ENCODE measurements around the gene STN1.

The STN1 gene, protein sequence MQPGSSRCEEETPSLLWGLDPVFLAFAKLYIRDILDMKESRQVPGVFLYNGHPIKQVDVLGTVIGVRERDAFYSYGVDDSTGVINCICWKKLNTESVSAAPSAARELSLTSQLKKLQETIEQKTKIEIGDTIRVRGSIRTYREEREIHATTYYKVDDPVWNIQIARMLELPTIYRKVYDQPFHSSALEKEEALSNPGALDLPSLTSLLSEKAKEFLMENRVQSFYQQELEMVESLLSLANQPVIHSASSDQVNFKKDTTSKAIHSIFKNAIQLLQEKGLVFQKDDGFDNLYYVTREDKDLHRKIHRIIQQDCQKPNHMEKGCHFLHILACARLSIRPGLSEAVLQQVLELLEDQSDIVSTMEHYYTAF

DNA sequence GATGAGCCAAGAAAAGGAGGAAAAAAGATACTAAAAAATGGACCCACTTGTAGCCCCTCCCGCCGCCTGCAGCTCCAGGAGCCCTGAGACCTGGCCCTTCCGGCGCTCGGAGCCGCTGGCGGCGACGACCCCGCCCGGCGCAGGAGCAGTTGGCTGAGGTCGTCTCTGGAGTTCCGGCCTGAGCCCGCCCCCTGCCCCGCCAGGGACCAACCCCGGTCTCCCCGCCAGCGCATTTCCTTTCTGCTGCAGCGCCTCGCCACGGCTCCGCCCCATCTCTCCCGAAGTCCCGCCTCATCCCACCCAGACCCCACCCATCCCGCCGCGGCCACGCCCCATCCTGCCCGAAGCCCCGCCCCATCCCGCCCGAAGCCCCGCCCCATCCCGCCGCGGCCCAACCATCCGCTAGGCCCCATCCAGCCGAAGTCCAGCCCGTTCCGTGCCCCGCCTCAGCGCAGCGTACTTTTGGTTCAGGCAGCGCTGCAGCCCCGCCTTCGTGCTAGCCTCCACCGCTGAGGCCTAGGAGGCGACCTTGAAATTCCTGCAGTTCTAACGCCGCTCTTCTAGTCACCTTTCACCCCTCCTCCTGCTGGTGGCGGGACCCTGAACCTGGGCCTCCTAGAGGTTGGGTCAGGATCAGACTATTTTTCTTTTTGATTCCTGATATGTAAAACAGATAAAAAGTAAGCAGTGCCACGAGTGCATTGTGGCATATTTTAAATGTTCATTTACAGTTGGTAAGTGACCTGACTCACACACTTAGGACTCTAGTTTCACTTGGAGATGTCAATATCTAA, at the start of gene STN1:
Gene STN1 (minus strand): TSS at position 132 of the 794 bp plus-strand sequence. CDS start 590 bp downstream, outside the sequence.
- peak; percentile 93 for DNase-seq

DNA sequence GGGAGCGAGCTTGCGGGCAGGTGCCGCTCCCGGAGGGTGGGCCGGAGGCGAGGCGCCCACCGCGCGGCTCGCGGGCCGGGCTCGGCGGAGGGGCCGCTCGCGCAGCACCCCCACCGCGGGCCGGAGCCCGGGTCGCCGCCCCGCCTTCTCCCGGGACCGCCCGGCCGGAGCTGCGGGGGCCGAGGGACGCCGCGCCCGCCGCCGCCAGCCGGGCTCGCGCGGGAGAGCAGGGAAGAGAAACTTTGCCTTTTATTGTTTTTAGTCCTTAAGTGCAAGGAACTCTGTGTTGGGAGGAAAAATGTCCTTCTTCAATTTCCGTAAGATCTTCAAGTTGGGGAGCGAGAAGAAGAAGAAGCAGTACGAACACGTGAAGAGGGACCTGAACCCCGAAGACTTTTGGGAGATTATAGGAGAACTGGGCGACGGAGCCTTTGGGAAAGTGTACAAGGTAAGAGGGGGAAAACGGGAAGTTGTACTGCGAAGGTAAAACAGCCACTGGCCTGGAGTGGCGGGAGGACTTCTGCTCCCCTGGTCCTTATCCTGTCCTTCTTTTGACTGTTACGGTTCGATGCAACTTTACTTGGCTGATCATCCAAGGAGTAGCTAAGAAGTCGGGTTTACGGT, 49.6 kb upstream of the STN1 start:
- DNase-seq, result no peak

DNA sequence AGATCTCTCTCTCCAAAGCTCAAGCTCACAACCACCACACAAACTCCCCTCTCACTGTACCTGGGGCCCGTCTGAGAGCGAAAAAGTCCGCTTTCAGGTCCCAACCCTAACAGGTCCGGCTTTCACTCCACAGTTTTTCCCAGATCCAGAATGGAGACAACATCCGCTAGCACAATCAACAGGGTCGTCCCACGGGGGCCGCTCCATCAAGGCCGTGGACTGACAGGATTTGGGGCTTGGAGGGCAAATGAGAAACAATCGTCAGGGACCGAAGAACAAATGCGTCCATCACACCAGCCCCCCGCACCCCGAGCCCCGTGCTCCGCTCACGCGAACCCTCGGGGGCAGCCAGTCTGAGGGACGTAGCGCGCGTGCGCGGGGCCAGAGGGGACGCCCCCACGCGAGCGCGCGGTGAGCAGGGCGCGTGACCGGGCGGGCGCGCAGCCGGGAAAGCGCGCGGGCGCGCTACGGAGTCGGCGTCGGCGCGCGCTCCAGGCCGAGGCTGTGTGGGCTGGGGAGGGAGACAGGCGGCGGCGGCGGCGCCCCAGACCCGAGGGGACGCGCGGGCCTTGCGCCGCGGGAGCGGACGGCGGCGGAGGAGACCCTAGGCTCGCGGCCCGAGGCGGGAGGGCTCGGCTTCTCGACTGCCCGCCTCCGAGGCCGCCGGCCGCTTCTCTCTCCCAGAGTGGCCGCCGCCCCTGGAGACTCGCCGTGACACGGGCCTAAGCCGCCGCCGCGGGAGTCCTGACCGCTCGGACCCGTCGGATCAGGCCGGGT, 48.9 kb upstream of the STN1 start, which contains the start of gene SLK:
Gene SLK (plus strand): TSS at position 470 of the 777 bp plus-strand sequence. CDS start 606 bp downstream, outside the sequence.
- DNase-seq, result peak; percentile 24

DNA sequence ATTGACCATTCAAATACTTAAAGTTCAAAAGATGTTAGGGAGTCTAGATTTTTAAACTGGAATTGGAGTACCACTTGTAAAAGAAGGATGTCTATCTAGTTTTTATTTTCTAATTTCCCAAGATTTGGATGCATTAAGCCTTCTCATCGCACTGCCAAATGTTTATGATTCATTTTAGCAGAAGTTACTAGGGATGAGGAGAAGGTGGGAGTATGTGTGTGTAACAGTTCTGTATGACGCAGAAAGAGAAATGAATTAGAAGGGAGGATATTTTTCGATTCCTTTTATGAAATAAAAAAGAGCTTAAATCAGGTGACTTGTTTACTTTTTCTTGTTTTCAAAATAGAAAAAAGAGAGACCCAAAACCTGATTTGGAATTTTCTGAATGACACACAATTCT, 42.1 kb upstream of the STN1 start:
- no peak for DNase-seq

DNA sequence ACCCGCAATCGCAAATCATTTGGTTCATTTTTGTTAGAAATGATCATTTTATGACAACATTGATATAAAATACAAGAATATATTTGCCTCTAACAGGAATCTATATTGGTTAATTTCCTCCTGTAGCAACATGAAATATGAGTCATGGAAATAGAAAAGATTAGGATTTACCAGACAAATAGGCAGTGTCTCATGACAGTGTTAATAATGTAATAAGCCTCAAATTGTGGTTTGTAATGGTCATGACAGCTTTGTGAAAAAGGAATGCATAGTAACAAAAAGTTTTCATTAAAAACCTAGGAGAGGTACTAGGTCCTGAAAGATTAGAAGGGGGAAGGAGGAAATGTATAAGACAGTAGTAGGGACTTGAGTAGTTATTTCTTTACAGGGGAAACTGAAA, 41.0 kb upstream of the STN1 start:
- DNase-seq, result no peak

DNA sequence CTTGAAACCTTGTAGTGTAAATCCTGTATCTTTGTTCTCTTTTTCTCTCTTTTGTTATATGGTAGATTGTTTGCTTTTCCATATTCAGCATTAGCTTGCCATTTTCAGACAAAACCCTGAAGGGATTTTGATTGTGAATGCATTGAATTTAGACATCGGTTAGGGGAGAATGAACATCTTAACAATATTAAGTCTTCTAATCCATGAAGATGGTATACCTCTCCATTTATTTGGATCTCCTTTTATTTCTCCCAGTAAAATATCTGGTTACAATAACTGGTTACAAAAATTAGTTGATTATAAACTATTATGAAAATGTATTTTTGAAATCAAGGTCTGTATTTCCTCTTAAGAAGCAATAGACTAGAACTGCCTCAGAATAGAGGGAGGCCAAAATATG, 36.6 kb upstream of the STN1 start:
- no peak for DNase-seq

DNA sequence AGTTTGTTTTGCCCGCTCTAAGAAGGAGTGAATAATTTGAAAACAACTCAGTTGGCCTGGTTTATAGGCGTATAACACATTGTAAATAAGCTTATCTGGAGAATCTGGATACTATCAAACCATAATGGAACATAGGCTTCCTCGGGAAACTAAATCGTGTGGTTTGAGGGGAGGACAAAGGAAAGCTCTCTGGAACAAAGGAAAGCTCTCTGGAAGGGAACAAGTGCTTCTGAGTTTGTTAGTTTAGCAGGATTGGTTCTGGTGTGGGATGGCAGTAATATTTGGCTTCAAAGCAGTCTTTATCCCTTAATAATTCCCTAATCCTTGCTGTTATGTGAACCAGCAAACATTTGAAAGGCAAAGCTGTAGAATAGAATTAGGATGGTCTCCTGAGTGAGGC, 34.0 kb upstream of the STN1 start:
- DNase-seq, result no peak

DNA sequence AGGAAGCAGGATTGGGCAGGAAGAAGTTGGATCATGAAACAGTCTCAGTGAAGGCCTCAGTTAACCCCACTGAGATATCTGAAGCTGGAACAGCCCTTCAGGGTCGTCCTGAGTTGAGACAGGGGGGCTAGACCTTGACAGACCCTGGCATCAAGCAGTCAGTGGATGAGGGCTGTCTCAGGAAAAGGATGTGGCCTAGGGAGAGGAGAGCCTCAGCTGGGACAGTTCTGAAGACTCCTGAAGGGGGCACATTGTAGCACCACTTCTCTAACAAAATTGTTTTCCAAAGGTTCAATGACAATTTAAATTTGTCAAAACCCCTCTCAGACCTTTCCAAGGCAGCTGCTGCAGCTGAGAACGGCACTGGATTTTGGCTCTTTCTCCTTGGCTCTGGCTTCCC, 33.2 kb upstream of the STN1 start:
- no peak for DNase-seq

DNA sequence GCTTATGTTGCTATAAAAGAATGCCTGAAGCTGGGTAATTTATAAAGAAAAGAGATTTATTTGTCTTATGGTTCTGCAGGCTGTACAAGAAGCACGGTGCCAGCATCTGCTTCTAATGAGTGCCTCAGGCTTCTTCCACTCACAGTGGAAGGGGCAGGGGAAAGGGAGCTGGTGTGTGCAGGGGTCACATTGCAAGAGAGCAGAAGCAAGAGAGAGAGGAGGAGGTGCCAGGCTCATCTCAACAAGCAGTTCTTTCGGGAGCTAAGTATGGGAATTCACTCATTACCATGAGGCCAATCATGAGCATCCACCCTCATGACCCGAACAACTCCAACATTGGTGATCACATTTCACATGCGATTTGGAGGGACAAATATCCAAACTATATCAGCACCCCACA, 31.7 kb upstream of the STN1 start:
- DNase-seq, result no peak

DNA sequence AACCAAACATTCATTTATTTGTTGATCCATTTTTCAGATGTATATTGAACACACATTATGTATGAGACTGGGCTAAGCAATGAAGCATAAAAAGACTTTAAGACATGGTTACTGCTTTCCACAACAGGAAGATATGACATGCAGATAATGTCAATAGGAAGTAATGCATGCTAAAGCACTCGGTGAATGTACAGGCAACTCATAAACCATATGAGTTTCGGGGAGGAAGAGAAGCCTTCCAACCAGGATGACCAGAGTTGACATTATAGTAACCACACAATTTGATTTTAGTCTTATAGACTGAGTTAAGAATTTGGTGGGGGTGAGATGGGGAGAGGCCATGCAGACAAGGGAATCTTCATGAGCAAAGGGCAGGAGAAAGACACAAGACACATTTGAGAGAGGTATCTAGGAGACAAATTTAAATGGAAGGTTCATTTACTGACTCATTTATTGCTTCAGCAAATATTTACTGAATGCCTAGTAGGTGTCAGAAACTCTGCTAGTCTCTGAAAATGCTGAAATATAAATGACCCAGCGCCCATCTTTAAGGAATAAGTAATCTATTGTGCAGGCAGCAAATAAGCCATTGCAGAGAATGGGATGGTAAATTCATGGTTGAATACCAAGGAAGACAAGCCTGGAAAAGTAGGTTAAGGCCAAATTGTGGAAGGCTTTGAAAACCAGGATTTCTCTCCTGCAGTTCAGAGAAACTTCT, 30.0 kb upstream of the STN1 start:
- no peak for DNase-seq

DNA sequence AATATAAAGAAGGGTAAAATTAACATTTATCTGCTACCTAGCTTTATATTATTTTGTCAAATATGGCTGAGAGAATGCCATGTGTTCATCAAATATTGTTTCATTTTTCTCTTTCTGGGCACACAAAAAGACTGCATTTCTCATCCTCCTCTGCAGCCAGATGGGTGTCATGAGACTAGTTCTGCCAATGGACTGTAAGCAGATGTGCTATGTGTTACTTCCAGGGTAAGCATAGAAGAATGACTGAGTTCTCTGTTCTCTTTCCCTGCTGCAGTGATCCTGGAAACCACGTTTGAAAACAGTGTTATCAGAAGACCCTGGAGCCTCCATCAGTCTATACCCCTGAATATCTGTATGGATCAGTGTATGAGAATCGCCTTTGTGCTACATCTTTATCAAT, 24.9 kb upstream of the STN1 start:
- DNase-seq, result no peak

DNA sequence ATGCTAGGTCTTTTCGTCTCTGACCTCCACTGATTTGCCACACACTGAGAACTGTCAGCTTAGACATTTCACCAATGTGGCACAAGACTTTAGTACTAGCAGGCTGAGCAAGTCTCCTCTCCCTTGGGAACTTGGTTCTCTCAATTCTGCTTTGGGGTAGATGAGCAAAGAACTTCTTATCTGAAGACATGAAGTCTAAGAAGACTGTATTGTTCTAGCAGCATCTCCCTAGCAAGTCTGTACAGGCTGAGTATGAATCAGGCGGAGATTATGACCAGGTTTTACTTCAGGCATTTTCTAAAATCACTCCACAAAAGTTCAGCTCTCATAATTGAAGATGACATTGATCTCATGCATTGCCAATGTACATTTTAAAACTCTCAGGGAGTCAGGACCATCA, 23.8 kb upstream of the STN1 start:
- no peak for DNase-seq

DNA sequence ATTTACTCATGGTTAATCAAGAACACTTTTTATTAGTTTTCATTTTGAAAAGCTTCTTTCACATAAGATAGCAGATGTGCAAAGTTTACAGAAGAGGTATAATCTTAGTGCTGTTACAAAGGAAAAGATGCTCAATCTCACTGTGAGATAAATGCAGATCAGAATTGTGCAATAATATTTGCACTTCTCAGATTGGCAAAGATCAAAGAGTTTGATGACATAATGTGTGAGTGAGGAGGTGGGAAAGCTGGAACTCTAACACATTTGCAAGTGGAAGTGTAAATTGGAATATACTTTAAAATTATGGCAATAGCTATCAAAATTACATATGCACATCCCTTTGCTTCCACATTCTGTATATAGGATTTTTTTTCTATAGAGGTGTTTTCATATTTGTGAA, 21.5 kb upstream of the STN1 start:
- DNase-seq, result no peak

DNA sequence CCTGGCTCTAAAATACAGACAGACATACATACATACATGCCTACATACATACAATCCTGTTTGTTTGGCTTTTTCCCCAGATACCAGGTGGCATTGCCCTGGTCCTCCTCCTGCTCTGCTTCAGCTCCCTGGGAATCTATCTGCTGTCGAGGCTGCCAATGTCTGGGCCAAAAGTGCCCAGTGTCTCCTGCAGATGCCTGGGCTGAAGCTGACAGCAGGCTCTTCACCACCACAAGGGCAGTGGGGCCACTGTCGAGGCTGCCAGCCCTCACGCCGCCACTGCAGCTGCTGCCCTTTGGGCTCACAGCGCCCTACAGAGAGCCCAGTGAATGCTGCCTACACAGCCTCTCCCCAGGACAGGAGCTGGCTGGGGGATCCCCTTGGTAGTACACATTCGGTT, 18.0 kb upstream of the STN1 start:
- no peak for DNase-seq

DNA sequence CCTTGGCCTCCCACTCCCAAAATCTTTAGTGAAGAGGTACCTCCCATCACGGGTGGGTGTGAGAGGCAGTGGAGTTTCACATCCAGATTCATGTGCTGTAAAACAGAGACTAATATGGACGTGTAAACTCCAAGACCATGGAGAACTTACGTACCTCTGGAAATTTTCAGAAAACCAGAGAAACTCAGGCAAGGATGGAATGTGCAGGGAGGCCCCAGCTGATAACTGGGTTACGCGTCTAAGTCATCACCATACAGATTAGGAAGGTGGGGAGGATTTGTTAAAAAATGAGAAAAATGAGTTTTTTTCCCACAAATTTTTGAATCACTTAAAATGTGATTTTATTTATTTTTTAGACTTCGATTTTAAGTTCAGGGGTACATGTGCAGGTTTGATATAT, 16.3 kb upstream of the STN1 start:
- DNase-seq, result no peak

DNA sequence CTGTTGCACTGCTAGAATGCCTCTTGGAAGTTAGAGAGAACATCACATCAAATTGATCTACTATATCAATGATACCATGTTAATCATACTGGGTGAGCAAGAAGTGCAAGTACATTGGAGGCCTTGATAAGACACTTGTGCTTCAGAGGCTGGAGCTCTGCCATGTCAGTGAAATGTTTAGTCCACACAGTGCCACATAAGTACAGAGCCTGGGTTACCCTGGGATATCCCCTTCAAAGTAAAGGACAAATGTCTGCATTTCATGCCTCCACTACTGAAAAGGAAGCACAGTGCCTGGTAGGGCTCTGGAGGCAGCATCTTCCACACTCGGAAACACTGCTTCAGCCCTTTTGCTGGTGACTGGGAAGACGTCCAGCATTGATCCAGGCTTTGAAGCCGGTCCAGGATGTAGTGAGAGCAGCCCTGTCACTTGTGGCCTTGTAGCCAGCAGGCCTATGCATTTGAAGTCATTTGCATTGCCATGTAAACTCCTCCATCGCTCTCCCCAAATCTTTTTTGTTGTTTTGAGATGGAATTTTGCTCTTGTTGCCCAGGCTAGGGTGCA, 15.7 kb upstream of the STN1 start:
- DNase-seq, result no peak

DNA sequence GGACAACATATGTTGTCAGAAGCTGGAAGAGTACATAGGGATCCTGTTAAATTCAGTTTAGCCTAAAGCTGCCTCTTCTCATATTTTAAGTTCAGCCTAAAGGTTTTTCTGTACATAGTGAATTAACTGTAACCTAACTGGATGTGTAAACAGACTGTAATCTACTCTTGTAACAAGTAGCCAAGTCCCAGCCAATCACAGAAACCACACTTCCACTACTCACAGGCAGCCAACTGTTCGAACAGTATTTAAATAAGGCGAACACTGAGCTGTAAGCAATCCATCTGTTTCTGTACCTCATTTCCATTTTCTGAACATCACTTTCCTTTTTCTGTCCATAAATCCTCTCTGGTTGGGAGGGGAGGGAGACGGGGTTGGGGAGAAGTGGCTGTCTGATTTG, 15.0 kb upstream of the STN1 start:
- peak; percentile 57 for DNase-seq

DNA sequence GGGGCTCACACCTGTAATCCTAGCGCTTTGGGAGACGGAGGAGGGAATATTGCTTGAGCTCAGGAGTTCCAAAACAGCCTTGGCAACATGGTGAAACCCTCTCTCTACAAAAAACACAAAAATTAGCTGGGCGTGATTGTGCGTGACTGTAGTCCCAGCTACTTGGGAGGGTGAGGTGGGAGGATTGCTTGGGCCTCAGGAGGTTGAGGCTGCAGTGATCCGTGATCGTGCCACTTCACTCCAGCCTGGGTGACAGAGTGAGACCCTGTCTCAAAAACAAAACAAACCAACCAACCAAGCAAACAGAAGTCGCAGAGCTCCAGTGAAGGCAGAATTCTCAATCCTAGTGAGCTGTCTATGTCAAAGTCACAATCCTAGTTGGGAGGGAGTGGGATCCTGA, 14.3 kb upstream of the STN1 start:
- DNase-seq, result no peak

DNA sequence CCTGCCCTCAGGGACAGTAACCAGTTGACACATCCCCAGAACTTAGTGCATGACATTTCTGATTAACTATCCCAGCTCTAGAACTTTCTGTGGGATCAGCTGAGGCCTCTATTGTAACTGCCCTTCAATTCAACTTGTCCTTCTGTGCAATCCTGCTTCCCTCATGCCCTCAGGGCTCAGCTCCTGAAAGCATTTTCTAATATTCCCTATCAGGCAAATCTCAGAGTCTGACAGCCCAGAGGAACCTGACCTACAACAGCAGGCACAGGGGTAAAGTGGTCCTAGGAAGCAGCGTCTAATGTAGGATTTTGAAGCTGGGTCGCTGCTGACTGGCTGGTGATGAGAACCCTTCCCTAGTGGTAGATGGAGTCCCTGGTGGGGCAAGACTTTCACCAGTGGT, 13.6 kb upstream of the STN1 start:
- no peak for DNase-seq

DNA sequence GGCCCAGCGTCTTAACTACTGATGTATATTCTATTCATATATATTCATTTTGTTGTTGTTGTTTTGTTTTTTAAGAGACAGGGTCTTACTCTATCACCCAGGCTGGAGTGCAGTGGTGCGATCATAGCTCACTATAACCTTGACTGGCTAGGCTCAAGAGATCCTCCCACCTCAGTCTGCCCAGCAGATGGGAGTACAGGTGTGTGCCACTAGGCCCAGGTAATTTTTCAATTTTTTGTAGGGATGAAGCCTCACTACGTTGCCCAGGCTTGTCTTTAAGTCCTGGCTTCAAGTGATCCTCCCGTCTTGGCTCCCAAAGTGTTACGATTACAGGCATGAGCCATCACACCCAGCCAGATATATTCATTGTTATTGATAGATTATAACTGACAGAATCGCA, 12.9 kb upstream of the STN1 start:
- no peak for DNase-seq

DNA sequence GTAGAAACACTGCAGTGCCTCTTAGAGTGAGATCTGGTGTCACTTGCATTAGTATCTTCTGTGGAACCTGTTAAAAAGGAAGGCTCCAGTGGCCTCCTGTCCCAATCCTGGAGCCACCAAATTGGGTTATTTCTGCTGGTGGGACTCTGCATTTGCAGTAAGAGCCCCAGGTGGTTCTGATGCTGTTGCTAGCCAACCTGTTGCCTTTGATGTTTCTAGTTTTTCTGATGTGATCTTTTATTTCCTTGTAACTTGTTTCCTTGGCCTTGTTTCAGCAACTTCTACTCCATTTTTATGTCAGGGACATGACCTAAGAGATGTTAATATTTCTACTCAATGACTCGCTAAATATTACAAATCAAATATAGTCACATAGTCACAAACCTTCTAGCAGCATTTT, 12.5 kb upstream of the STN1 start:
- DNase-seq, result no peak

DNA sequence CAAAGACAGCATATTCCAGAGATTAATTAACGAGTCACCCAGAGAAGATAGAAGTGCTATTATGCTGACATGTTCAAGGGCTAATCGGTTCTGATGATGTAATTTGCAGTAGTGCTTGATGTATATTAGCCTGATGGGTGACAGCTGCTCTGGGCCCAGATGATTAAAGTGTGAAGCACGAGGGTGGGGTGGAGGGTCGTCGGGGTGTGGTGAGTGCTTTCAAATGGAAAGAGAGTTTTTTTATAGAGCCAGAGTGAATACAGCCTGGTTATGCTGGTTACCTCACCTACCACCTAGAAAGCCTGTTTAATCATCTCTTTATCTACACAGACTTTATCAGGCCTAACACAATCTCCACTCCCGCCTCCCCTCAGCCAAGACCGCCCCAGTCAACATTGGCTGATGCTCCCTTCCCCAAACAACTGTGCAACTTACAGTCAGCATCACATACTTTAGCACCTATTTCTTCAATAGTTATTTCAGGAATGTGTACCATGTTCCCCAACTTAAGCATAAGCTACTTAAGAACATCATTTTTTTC, 11.5 kb upstream of the STN1 start:
- no peak for DNase-seq
